Mammary epithelial cell (primary cell): ENCODE measurements around the gene HOMEZ.
"Not testable (repeated sequence)": the region's sequence is repeated elsewhere in the genome, so short reads cannot be mapped to it uniquely, and the experiment has no call there.

Experiments
- CTCF ChIP-seq, 2 donors: IDR thresholded peaks in 1 of 2; conservative IDR thresholded peaks in 1 of 2; 2 replicates each; pipeline ENCODE4 v1.5.1; 2011 to 2012; ENCODE audit warnings: inconsistent platforms in 2 of 2, low read length in 2 of 2, mild to moderate bottlenecking in 2 of 2, control low read depth in 1 of 2, low read depth in 1 of 2; ENCODE audit not compliant: insufficient read depth in 1 of 2; ENCODE audit errors: extremely low read depth in 1 of 2
- EZH2 ChIP-seq: IDR thresholded peaks from 2 replicates; pipeline ENCODE4 v1.6.1; 2012; ENCODE audit warnings: low read length, inconsistent platforms, borderline replicate concordance

- TF ChIP-seq EZH2; CTCF (conservative IDR thresholded peaks at IDR 0.05 in 1 of 2, IDR thresholded peaks at IDR 0.05 in 1 of 2; ENCODE audit: extremely low read depth in 1 of 2, insufficient read depth in 1 of 2, low read depth in 1 of 2, low read length in 2 of 2): not testable (repeated sequence)
Measured at GRCh38 chr14:23325746-23326145, 39.8 kb upstream of the HOMEZ start.
